SK-N-MC (cell line): ENCODE results near the gene ZFR2.

Source experiments
- EZH2 ChIP-seq: fragments of 200-600 bp; sonication (generic); IDR thresholded peaks from one replicate; pipeline ENCODE4 v1.6.1; 2017; ENCODE audit warnings: antibody characterized with exemption
- FOXP2 ChIP-seq: optimal IDR thresholded peaks from 2 replicates; pipeline ENCODE3; 2011; ENCODE audit warnings: mild to moderate bottlenecking, moderate library complexity; ENCODE audit not compliant: insufficient read depth; ENCODE audit errors: extremely low read length, control extremely low read depth
- POLR2AphosphoS5 ChIP-seq: IDR thresholded peaks from 2 replicates; pipeline ENCODE4 v1.6.1; 2012; ENCODE audit warnings: mild to moderate bottlenecking, low read depth, low read length, borderline replicate concordance

DNA sequence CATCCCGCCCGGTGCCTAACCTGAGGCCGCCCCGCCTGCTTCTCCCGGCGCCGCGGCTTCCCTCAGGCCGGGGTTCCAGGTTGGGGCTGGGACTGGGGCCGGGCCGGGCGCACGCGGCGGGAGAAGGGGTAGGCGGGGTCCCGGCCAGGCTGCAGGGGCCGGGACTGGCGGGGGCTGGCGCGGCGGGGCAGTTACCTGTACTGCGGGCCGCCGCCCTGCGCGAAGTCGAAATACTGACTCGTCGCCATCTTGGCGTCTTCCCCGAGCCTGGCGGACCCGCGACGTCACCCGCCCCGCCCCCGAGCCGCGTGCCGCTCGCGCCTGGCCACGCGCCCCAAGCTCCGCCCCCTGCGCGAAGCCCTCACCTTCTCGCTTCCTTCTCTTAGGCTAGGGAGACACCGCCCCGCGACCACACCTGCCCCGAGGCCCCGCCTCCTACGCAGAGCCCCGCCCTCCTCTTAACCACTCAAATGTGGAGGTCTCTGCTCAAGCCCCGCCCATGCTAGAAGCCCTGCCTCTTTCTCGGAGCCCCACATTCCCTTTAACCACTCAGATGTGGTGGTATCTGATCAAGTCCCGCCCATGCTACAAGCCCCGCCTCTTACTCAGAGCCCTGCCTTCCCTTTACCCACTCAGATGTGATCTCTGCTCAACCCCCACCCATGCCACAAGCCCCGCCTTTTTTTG is at the start of gene ZFR2:
- TF ChIP-seq EZH2 = no peak
- TF ChIP-seq POLR2AphosphoS5 = no peak
- TF ChIP-seq FOXP2 = no peak
